Ovary (tissue), 3 donors: ENCODE measurements around the gene NKAIN2.
"Not testable (repeated sequence)": the region's sequence is repeated elsewhere in the genome, so short reads cannot be mapped to it uniquely, and the experiment has no call there.

Experiments used
- CTCF ChIP-seq, 3 donors: fragments of 450-650 bp in 2 of 3; fragments of 200-600 bp in 1 of 3; IDR thresholded peaks; one replicate each; pipeline versions ENCODE4 v1.5.1 to v1.8.0; 2016 to 2022; ENCODE audit warnings: antibody characterized with exemption in 3 of 3, mild to moderate bottlenecking in 1 of 3
- POLR2A ChIP-seq: fragments of 450-650 bp; IDR thresholded peaks from one replicate; pipeline ENCODE4 v1.6.1; 2017; ENCODE audit warnings: antibody characterized with exemption, mild to moderate bottlenecking, moderate library complexity
- donor health status: DM: no; HTN: no; CAD: no.

GRCh38 chr6:123923379-123923778 lies 119.7 kb downstream of the NKAIN2 start:
- not testable (repeated sequence) for TF ChIP-seq CTCF (IDR thresholded peaks at IDR 0.05); POLR2A
